Endothelial cell of umbilical vein (primary cell): ENCODE data around the gene CRISPLD2. TPM values are rescaled to one million over a fixed set of nuclear protein-coding genes. Genes with fewer than 3 reads are reported as not detected.

ENCODE experiments used
- BruUV-seq: library from RNA; stranded (reverse); fragments of 400-500 nt; replicated peaks from 2 replicates; lab custom pipeline; 2021; lab: Mats Ljungman, UMichigan
- CTCF ChIA-PET: fragments of 300-600, 350-600 bp; sonication (Branson Sonifier 250); formaldehyde crosslinking; loops from one replicate; lab custom pipeline; 2021; ENCODE audit warnings: antibody characterized with exemption, inconsistent platforms; lab: Charles Lee
- POLR2A ChIA-PET: fragments of 300-600, 350-600 bp; sonication (Branson Sonifier 250); formaldehyde crosslinking; loops from one replicate; lab custom pipeline; 2021; ENCODE audit warnings: antibody characterized with exemption, inconsistent platforms; lab: Charles Lee
- DNase-seq: peaks from one replicate; pipeline ENCODE4 v3.0.0-alpha.2; 2011; ENCODE audit warnings: low read depth, low spot score
- FAIRE-seq: peaks from 2 replicates; lab custom pipeline; 2011; peaks lifted over from hg19 to GRCh38; lab: Jason Lieb, UNC
- H2AFZ ChIP-seq: 2 replicates; pipeline ENCODE4 v1.6.0; 2012; ENCODE audit warnings: low read depth, low read length, control low read depth, inconsistent platforms
- H3K27ac ChIP-seq: 2 replicates; pipeline ENCODE4 v1.5.1; 2011; ENCODE audit warnings: low read depth, mild to moderate bottlenecking, control low read depth, low read length, moderate library complexity; ENCODE audit not compliant: insufficient read depth
- H3K27me3 ChIP-seq, 2 experiments: 2 replicates each; pipeline versions ENCODE4 v1.6.0 to v1.6.1; 2011; ENCODE audit warnings: low read length in 2 of 2, mixed read lengths in 1 of 2; ENCODE audit not compliant: control insufficient read depth in 2 of 2, insufficient read depth in 2 of 2
- H3K36me3 ChIP-seq, 2 experiments: 2 replicates in 1 of 2; 3 replicates in 1 of 2; pipeline ENCODE4 v1.5.1; 2011; ENCODE audit warnings: low read length in 2 of 2, mild to moderate bottlenecking in 1 of 2, moderate library complexity in 1 of 2; ENCODE audit not compliant: control insufficient read depth in 2 of 2, insufficient read depth in 2 of 2; ENCODE audit errors: extremely low read depth in 1 of 2
- H3K4me1 ChIP-seq: 3 replicates; pipeline ENCODE4 v1.5.1; 2011; ENCODE audit warnings: mild to moderate bottlenecking, low read length; ENCODE audit not compliant: control insufficient read depth, insufficient read depth; ENCODE audit errors: extremely low read depth
- H3K4me2 ChIP-seq: 2 replicates; pipeline ENCODE4 v1.6.1; 2011; ENCODE audit warnings: low read length, control low read depth, mixed read lengths; ENCODE audit not compliant: insufficient read depth
- H3K4me3 ChIP-seq, 3 experiments: fragments of 200-600 bp in 1 of 3; sonication (generic), shearing (Covaris generic) in 1 of 3; replicated peaks in 1 of 3; 2 replicates each; pipeline ENCODE4 v1.5.1; 2011 to 2016; ENCODE audit warnings: control low read depth in 3 of 3, low read length in 3 of 3, mild to moderate bottlenecking in 2 of 3, inconsistent platforms in 1 of 3, low read depth in 1 of 3, moderate library complexity in 1 of 3; ENCODE audit not compliant: insufficient read depth in 1 of 3
- H3K79me2 ChIP-seq: 2 replicates; pipeline ENCODE4 v1.6.0; 2012; ENCODE audit warnings: low read length, inconsistent platforms; ENCODE audit not compliant: control insufficient read depth, insufficient read depth
- H3K9ac ChIP-seq: replicated peaks from 2 replicates; pipeline ENCODE3; 2011; ENCODE audit warnings: low read length, control low read depth; ENCODE audit not compliant: insufficient read depth; ENCODE audit errors: extremely low read depth
- H3K9me1 ChIP-seq: replicated peaks from 3 replicates; pipeline ENCODE4 v1.6.0; 2011; ENCODE audit warnings: mild to moderate bottlenecking, low read length; ENCODE audit not compliant: control insufficient read depth, insufficient read depth; ENCODE audit errors: extremely low read depth
- H3K9me3 ChIP-seq: replicated peaks from 2 replicates; pipeline ENCODE4 v1.5.1; 2012; ENCODE audit warnings: low read length, inconsistent platforms; ENCODE audit not compliant: control insufficient read depth, insufficient read depth
- H4K20me1 ChIP-seq: replicated peaks from 2 replicates; pipeline ENCODE3; 2011; ENCODE audit warnings: mild to moderate bottlenecking, low read length; ENCODE audit not compliant: control insufficient read depth, insufficient read depth; ENCODE audit errors: extremely low read depth
- CTCF ChIP-seq, 2 donors: IDR thresholded peaks; 1 replicate in 1 of 2; 2 replicates in 1 of 2; pipeline ENCODE4 v1.5.1; 2011; ENCODE audit warnings: low read length in 2 of 2, mild to moderate bottlenecking in 2 of 2, moderate library complexity in 2 of 2, control low read depth in 1 of 2, inconsistent platforms in 1 of 2, low read depth in 1 of 2; ENCODE audit not compliant: insufficient read depth in 1 of 2; ENCODE audit errors: extremely low read depth in 1 of 2
- EZH2 ChIP-seq: IDR thresholded peaks from 2 replicates; pipeline ENCODE4 v1.6.1; 2012; ENCODE audit warnings: borderline replicate concordance, low read depth, mild to moderate bottlenecking, moderate library complexity, low read length, inconsistent platforms; ENCODE audit not compliant: severe bottlenecking
- FOS ChIP-seq: IDR thresholded peaks from 2 replicates; pipeline ENCODE4 v1.6.1; 2011; ENCODE audit warnings: mild to moderate bottlenecking, low read length, moderate library complexity, borderline replicate concordance; ENCODE audit not compliant: insufficient read depth
- GATA2 ChIP-seq: IDR thresholded peaks from 2 replicates; pipeline ENCODE4 v1.7.0; 2011; ENCODE audit warnings: low read depth, mild to moderate bottlenecking, moderate library complexity, mixed read lengths, low read length; ENCODE audit not compliant: insufficient read length, insufficient read depth
- JUN ChIP-seq: IDR thresholded peaks from 2 replicates; pipeline ENCODE4 v1.6.1; 2011; ENCODE audit warnings: borderline replicate concordance, low read depth; ENCODE audit not compliant: insufficient read length, insufficient read depth
- MYC ChIP-seq: IDR thresholded peaks from one replicate; pipeline ENCODE4 v1.6.1; 2011; ENCODE audit warnings: mild to moderate bottlenecking, low read depth, low read length
- POLR2A ChIP-seq: IDR thresholded peaks from 2 replicates; pipeline ENCODE4 v1.6.1; 2012; ENCODE audit warnings: low read depth, mild to moderate bottlenecking, control low read depth, low read length
- POLR2AphosphoS5 ChIP-seq: IDR thresholded peaks from 2 replicates; pipeline ENCODE4 v1.6.1; 2012; ENCODE audit warnings: low read depth, mild to moderate bottlenecking, control low read depth, low read length, moderate library complexity; ENCODE audit not compliant: insufficient read depth
- dilution Hi-C: fragments of 300-500 bp; cut with MboI; formaldehyde crosslinking; loops from one replicate; pipeline ENCODE4 v1.15.0; 2019; ENCODE audit warnings: low sequenced_read_pairs; ENCODE audit not compliant: extremely low pct_ligation_motif_present
- intact Hi-C: fragments of 100-400 bp; cut with micrococcal nuclease; formaldehyde crosslinking; loops from one replicate; pipeline ENCODE4 v1.10.0; 2022
- polyA plus RNA-seq, 4 experiments: library from polyadenylated mRNA; depleted of rRNA in 3 of 4; stranded (reverse) in 3 of 4; unstranded in 1 of 4; fragments of >200 nt; gene quantifications; 2 replicates each; pipeline versions ENCODE4 v1.2.1 to v1.2.3, GENCODE V29; 2011 to 2012; ENCODE audit warnings: missing spikeins in 1 of 4
- total RNA-seq: library from RNA; stranded (reverse); gene quantifications from 2 replicates; pipeline ENCODE4 v1.2.3, GENCODE V29; 2021
- TF ChIP-seq, protein P1 (sequence below): IDR thresholded peaks from 2 replicates; pipeline ENCODE4 v1.6.1; 2011; ENCODE audit not compliant: insufficient read depth, insufficient read length

CRISPLD2 gene
- total and polyA plus RNA-seq, 2 donors (not counting 3 experiments of a cell fraction or from before 2014, with no cell fraction given) = 0.14 to 0.73 TPM

DNA sequence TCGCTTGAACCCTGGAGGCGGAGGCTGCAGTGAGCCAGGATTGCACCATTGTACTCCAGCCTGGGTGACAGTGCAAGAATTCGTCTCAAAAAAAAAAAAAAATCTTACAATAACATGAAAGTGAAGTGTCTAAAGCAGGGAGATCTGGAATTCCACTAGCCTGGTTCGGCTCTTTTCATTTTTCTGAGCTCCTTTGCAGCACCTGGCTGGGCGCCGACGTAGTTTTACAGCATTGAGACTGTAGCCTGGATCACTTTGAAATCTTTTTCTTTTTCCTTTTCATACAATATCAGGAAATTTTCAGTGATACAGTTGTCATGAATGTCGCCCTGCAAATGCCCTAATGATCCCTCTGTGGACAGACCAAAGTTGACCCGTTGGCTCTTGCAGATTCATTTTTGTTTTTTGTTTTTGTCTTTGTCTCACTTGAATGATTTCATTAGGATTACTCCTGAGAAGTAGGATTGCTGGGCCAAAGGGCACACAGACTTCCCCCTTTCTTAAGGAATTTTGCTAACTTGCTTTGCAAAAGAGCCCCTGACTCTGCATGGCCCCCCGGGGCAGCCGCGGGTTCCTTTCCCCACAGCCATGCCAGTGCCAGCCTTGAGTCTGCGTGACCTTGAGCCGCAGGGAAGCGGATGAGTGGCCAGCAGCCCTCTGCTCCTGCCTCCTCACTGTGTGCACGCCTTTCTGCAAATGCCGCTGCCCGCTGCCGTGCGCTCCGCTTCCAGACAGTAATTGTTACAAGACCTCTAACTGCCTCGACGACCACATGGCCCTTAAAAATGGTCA lies 28.0 kb downstream of the CRISPLD2 start:
- no TSS peak for BruUV-seq
- CTCF ChIA-PET = no interaction called here
- no peak overlapping the region for H3K4me2 ChIP-seq
- H3K4me3 ChIP-seq = no peak overlapping the region
- TF ChIP-seq JUN (no peak), FOS (no peak), CTCF (IDR thresholded peaks at IDR 0.05; ENCODE audit: extremely low read depth in 1 of 2, insufficient read depth in 1 of 2, low read depth in 1 of 2, low read length in 2 of 2) (no peak), POLR2A (no peak), GATA2 (no peak), EZH2 (no peak), MYC (no peak), POLR2AphosphoS5 (no peak)
- TF ChIP-seq, protein P1, sequence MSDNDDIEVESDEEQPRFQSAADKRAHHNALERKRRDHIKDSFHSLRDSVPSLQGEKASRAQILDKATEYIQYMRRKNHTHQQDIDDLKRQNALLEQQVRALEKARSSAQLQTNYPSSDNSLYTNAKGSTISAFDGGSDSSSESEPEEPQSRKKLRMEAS = no peak
- DNase-seq (no peak), FAIRE-seq (no peak)
- H3K9me3 ChIP-seq = no peaks in the 10 kb centered on the region
- no peaks in the 10 kb centered on the region for H3K9me1 ChIP-seq
- intact Hi-C loops = no loop called here
- H3K27me3 ChIP-seq = peaks cover 0 to 4% of the 10 kb centered on the region in 2 experiments
- H3K79me2 ChIP-seq = no peaks in the 10 kb centered on the region
- no peak overlapping the region for H3K9ac ChIP-seq
- H2AFZ ChIP-seq = no peak overlapping the region
- no peaks in the 10 kb centered on the region for H3K4me1 ChIP-seq
- no peaks in the 10 kb centered on the region for H3K36me3 ChIP-seq
- dilution Hi-C loops = no loop called here
- H3K27ac ChIP-seq = no peak overlapping the region
- H4K20me1 ChIP-seq = no peaks in the 10 kb centered on the region
- POLR2A ChIA-PET = interaction anchor here (0.7 kb wide), 1 partner anchor 167 kb away, joined by 3 read pairs; no protein-coding TSS in a partner anchor
